GM21515 (cell line): ENCODE results near the gene TRPT1.

Experiments
- ATAC-seq: cut with Tn5 transposase; IDR thresholded peaks from one replicate; pipeline ENCODE4 v1.9.1; 2021; ENCODE audit not compliant: unreplicated experiment

Gene TRPT1

GRCh38 chr11:64231546-64231945 is 5.6 kb upstream of the TRPT1 start:
- ATAC-seq, result no peak

GRCh38 chr11:64230985-64231365 is 5.0 kb upstream of the TRPT1 start:
- no peak for ATAC-seq

GRCh38 chr11:64230171-64230984 is 4.4 kb upstream of the TRPT1 start, which contains the start of gene DNAJC4:
Gene DNAJC4, plus strand, starts transcription at chr11:64230548. Its CDS starts 307 bp downstream, at chr11:64230855.
- peak; percentile 33 for ATAC-seq

- ATAC-seq, result no peak
Observed at GRCh38 chr11:64229744-64230170, 3.8 kb upstream of the TRPT1 start.

- ATAC-seq, result no peak
Observed at GRCh38 chr11:64229090-64229743, 3.2 kb upstream of the TRPT1 start.

GRCh38 chr11:64227405-64227956 is 1.5 kb upstream of the TRPT1 start:
- no peak for ATAC-seq

GRCh38 chr11:64226507-64227051 is 593 bp upstream of the TRPT1 start:
- ATAC-seq, result no peak

GRCh38 chr11:64224891-64225607 is 937 bp downstream of the TRPT1 start:
- ATAC-seq, result no peak

GRCh38 chr11:64224151-64224890 is 1.7 kb downstream of the TRPT1 start:
- no peak for ATAC-seq

GRCh38 chr11:64223001-64223651 is 2.9 kb downstream of the TRPT1 start:
- ATAC-seq, result no peak

- no peak for ATAC-seq
Observed at GRCh38 chr11:64222651-64223000, 3.4 kb downstream of the TRPT1 start.

GRCh38 chr11:64220798-64221197 is 5.2 kb downstream of the TRPT1 start:
- ATAC-seq, result no peak

- ATAC-seq, result no peak
Observed at GRCh38 chr11:64220271-64220670, 5.7 kb downstream of the TRPT1 start.

- ATAC-seq, result no peak
Observed at GRCh38 chr11:64219755-64220154, 6.2 kb downstream of the TRPT1 start.

- no peak for ATAC-seq
Observed at GRCh38 chr11:64219354-64219684, 6.7 kb downstream of the TRPT1 start.

GRCh38 chr11:64218628-64219353 is 7.2 kb downstream of the TRPT1 start:
- ATAC-seq, result no peak

GRCh38 chr11:64216879-64217278 is 9.1 kb downstream of the TRPT1 start:
- no peak for ATAC-seq

GRCh38 chr11:64211181-64211872 is 14.7 kb downstream of the TRPT1 start:
- no peak for ATAC-seq
